HFFc6 (cell line): ENCODE measurements around the gene GALNT18. TPM values are rescaled to one million over a fixed set of nuclear protein-coding genes. Genes with fewer than 3 reads are reported as not detected.

Experiments
- DNase-seq: peaks from one replicate; pipeline ENCODE4 v3.0.0-alpha.2; 2018
- H3K27ac Mint-ChIP-seq: 2 replicates; pipeline ENCODE4 v1.8.0; 2020; ENCODE audit warnings: mild to moderate bottlenecking, mixed read lengths
- H3K27me3 Mint-ChIP-seq: 2 replicates; pipeline ENCODE4 v1.8.0; 2021; ENCODE audit warnings: mild to moderate bottlenecking, moderate library complexity, mixed read lengths; ENCODE audit not compliant: insufficient read depth
- H3K36me3 Mint-ChIP-seq: 2 replicates; pipeline ENCODE4 v1.8.0; 2021; ENCODE audit warnings: low read depth, mixed read lengths
- H3K4me1 Mint-ChIP-seq: 2 replicates; pipeline ENCODE4 v1.8.0; 2020; ENCODE audit warnings: low read depth, mixed read lengths
- H3K4me3 Mint-ChIP-seq: 2 replicates; pipeline ENCODE4 v1.8.0; 2020; ENCODE audit warnings: mild to moderate bottlenecking, moderate library complexity, mixed read lengths
- H3K9me3 Mint-ChIP-seq: 2 replicates; pipeline ENCODE4 v1.8.0; 2020; ENCODE audit warnings: mild to moderate bottlenecking, mixed read lengths
- CTCF ChIP-seq: fragments of 200-600 bp; sonication (generic); IDR thresholded peaks from 2 replicates; pipeline ENCODE4 v1.5.0; 2021; ENCODE audit warnings: antibody characterized with exemption, mild to moderate bottlenecking
- total RNA-seq, 6 experiments: library from RNA; stranded (reverse); fragmentation: NEBNext Ultra II Directional; extraction: Animal tissue kit (Norgen Biotek cat#: 25700); gene quantifications; 2 replicates in 1 of 6; 3 replicates in 5 of 6; pipeline ENCODE4 v1.2.3, GENCODE V29; 2021

Gene GALNT18
- total RNA-seq, 6 experiments from 2014 or later, result 2.7 to 13.7 (median 12.4) TPM

- H3K9me3 Mint-ChIP-seq, result no peaks in the 10 kb centered on the region
- DNase-seq, result no peak
- H3K4me1 Mint-ChIP-seq, result no peaks in the 10 kb centered on the region; the same call in 1 of the 2 replicates
- no peak overlapping the region for H3K4me3 Mint-ChIP-seq
- no peak for TF ChIP-seq CTCF
- H3K27ac Mint-ChIP-seq, result no peak overlapping the region
- no peaks in the 10 kb centered on the region for H3K36me3 Mint-ChIP-seq
- peaks cover 18% of the 10 kb centered on the region; the same call in 1 of the 2 replicates for H3K27me3 Mint-ChIP-seq
Measured at GRCh38 chr11:11537372-11537771, 84.4 kb downstream of the GALNT18 start.

GRCh38 chr11:11536650-11537049, 85.2 kb downstream of the GALNT18 start:
- H3K4me1 Mint-ChIP-seq, result no peaks in the 10 kb centered on the region; the same call in 1 of the 2 replicates
- no peak overlapping the region for H3K27ac Mint-ChIP-seq
- no peaks in the 10 kb centered on the region for H3K36me3 Mint-ChIP-seq
- H3K27me3 Mint-ChIP-seq, result peaks cover 24% of the 10 kb centered on the region
- DNase-seq, result no peak
- no peak for TF ChIP-seq CTCF
- H3K9me3 Mint-ChIP-seq, result no peaks in the 10 kb centered on the region
- H3K4me3 Mint-ChIP-seq, result no peak overlapping the region

GRCh38 chr11:11535611-11536010, 86.2 kb downstream of the GALNT18 start:
- H3K9me3 Mint-ChIP-seq, result no peaks in the 10 kb centered on the region

GRCh38 chr11:11534981-11535380, 86.8 kb downstream of the GALNT18 start:
- H3K36me3 Mint-ChIP-seq, result no peaks in the 10 kb centered on the region
- TF ChIP-seq CTCF, result no peak
- no peak for DNase-seq
- H3K27me3 Mint-ChIP-seq, result peaks cover 20% of the 10 kb centered on the region
- no peaks in the 10 kb centered on the region; the same call in 1 of the 2 replicates for H3K4me1 Mint-ChIP-seq
- no peak overlapping the region for H3K27ac Mint-ChIP-seq
- H3K9me3 Mint-ChIP-seq, result no peaks in the 10 kb centered on the region
- no peak overlapping the region for H3K4me3 Mint-ChIP-seq

More at GRCh38 chr11:11535611-11536010, 86.2 kb downstream of the GALNT18 start:
- H3K27me3 Mint-ChIP-seq, result peaks cover 22% of the 10 kb centered on the region
- no peaks in the 10 kb centered on the region; the same call in 1 of the 2 replicates for H3K4me1 Mint-ChIP-seq
- H3K4me3 Mint-ChIP-seq, result no peak overlapping the region
- no peaks in the 10 kb centered on the region for H3K36me3 Mint-ChIP-seq
- no peak overlapping the region for H3K27ac Mint-ChIP-seq
- no peak for TF ChIP-seq CTCF
- DNase-seq, result no peak

- Mint-ChIP-seq H3K9me3 (no peaks in the 10 kb centered on the region), H3K27ac (no peak overlapping the region), H3K4me3 (no peak overlapping the region), H3K27me3 (peaks cover 20% of the 10 kb centered on the region), H3K36me3 (no peaks in the 10 kb centered on the region), H3K4me1 (no peaks in the 10 kb centered on the region; the same call in 1 of the 2 replicates)
- DNase-seq, result no peak
- TF ChIP-seq CTCF, result no peak
Measured at GRCh38 chr11:11533751-11534150, 88.1 kb downstream of the GALNT18 start.

- H3K27me3 Mint-ChIP-seq, result peaks cover 20% of the 10 kb centered on the region
- no peak overlapping the region for H3K4me3 Mint-ChIP-seq
- no peaks in the 10 kb centered on the region for H3K9me3 Mint-ChIP-seq
- no peaks in the 10 kb centered on the region; the same call in 1 of the 2 replicates for H3K4me1 Mint-ChIP-seq
- no peak for TF ChIP-seq CTCF
- no peak for DNase-seq
- H3K36me3 Mint-ChIP-seq, result no peaks in the 10 kb centered on the region
- no peak overlapping the region for H3K27ac Mint-ChIP-seq
Measured at GRCh38 chr11:11533057-11533456, 88.7 kb downstream of the GALNT18 start.
